ENCODE results near the gene TTYH1. TPM values are rescaled to one million over a fixed set of nuclear protein-coding genes. Genes with fewer than 3 reads are reported as not detected.
A peak's percentile ranks its signal among the peaks of the same experiment; 100 is the strongest.
"Not testable (repeated sequence)": the region's sequence is repeated elsewhere in the genome, so short reads cannot be mapped to it uniquely, and the experiment has no call there.

The TTYH1 gene
- total RNA-seq (ENCODE audit: unreplicated experiment), result 2.9 TPM
- long read RNA-seq, partial matches to known transcripts, result 0 of 2 reads
- long read RNA-seq, other reads (novel, unspliced or antisense), result 0 of 2 reads

GRCh38 chr19:54415208-54415900 is at the start of gene TTYH1:
TTYH1 (plus strand) TSS chr19:54415464; CDS start chr19:54415553, 89 bp downstream.
- TF ChIP-seq CTCF (IDR thresholded peaks at IDR 0.05; ENCODE audit: partially characterized antibody, unreplicated experiment), result peak; percentile 97
- H3K36me3 Mint-ChIP-seq (ENCODE audit: unreplicated experiment), result peaks cover 19% of the 10 kb centered on the region
- peak within 1 kb of the TSS; percentile 68 for H3K4me3 Mint-ChIP-seq (ENCODE audit: unreplicated experiment)
- no peak within 1 kb of the TSS for H3K27ac Mint-ChIP-seq (ENCODE audit: unreplicated experiment)
- H3K27me3 Mint-ChIP-seq (ENCODE audit: unreplicated experiment), result peaks cover 12% of the 10 kb centered on the region
- H3K4me1 Mint-ChIP-seq (ENCODE audit: low read depth, unreplicated experiment), result peaks cover 18% of the 10 kb centered on the region
- peaks cover 17% of the 10 kb centered on the region for H3K9me3 Mint-ChIP-seq (ENCODE audit: unreplicated experiment)
- DNase-seq, result peak; percentile 77

- H3K4me1 Mint-ChIP-seq (ENCODE audit: low read depth, unreplicated experiment); H3K27me3 Mint-ChIP-seq (ENCODE audit: unreplicated experiment); DNase-seq; H3K36me3 Mint-ChIP-seq (ENCODE audit: unreplicated experiment); H3K9me3 Mint-ChIP-seq (ENCODE audit: unreplicated experiment); H3K27ac Mint-ChIP-seq (ENCODE audit: unreplicated experiment); H3K4me3 Mint-ChIP-seq (ENCODE audit: unreplicated experiment): not testable (repeated sequence)
These were observed 49.5 kb upstream of the TTYH1 start for GRCh38 chr19:54365798-54366197.

GRCh38 chr19:54366811-54367210 is 48.5 kb upstream of the TTYH1 start:
- no peak for TF ChIP-seq CTCF (IDR thresholded peaks at IDR 0.05; ENCODE audit: partially characterized antibody, unreplicated experiment)
- Mint-ChIP-seq H3K4me3 (ENCODE audit: unreplicated experiment) (no peak overlapping the region), H3K36me3 (ENCODE audit: unreplicated experiment) (peaks cover 6% of the 10 kb centered on the region), H3K27me3 (ENCODE audit: unreplicated experiment) (no peaks in the 10 kb centered on the region), H3K9me3 (ENCODE audit: unreplicated experiment) (peaks cover 1% of the 10 kb centered on the region), H3K27ac (ENCODE audit: unreplicated experiment) (no peak overlapping the region), H3K4me1 (ENCODE audit: low read depth, unreplicated experiment) (no peaks in the 10 kb centered on the region)
- DNase-seq, result no peak

- TF ChIP-seq CTCF (IDR thresholded peaks at IDR 0.05; ENCODE audit: partially characterized antibody, unreplicated experiment), result no peak
- Mint-ChIP-seq H3K4me3 (ENCODE audit: unreplicated experiment) (no peak overlapping the region), H3K36me3 (ENCODE audit: unreplicated experiment) (peaks cover 6% of the 10 kb centered on the region), H3K27me3 (ENCODE audit: unreplicated experiment) (no peaks in the 10 kb centered on the region), H3K4me1 (ENCODE audit: low read depth, unreplicated experiment) (no peaks in the 10 kb centered on the region), H3K27ac (ENCODE audit: unreplicated experiment) (no peak overlapping the region), H3K9me3 (ENCODE audit: unreplicated experiment) (peaks cover 1% of the 10 kb centered on the region)
- DNase-seq, result no peak
These were observed 46.1 kb upstream of the TTYH1 start for GRCh38 chr19:54369082-54369687.

- not testable (repeated sequence) for DNase-seq; H3K4me3 Mint-ChIP-seq (ENCODE audit: unreplicated experiment); H3K27ac Mint-ChIP-seq (ENCODE audit: unreplicated experiment); H3K36me3 Mint-ChIP-seq (ENCODE audit: unreplicated experiment); H3K27me3 Mint-ChIP-seq (ENCODE audit: unreplicated experiment); H3K9me3 Mint-ChIP-seq (ENCODE audit: unreplicated experiment); H3K4me1 Mint-ChIP-seq (ENCODE audit: low read depth, unreplicated experiment)
These were observed 45.4 kb upstream of the TTYH1 start for GRCh38 chr19:54369688-54370433.

- H3K9me3 Mint-ChIP-seq (ENCODE audit: unreplicated experiment); H3K4me3 Mint-ChIP-seq (ENCODE audit: unreplicated experiment); DNase-seq; H3K27ac Mint-ChIP-seq (ENCODE audit: unreplicated experiment); H3K4me1 Mint-ChIP-seq (ENCODE audit: low read depth, unreplicated experiment); H3K27me3 Mint-ChIP-seq (ENCODE audit: unreplicated experiment); H3K36me3 Mint-ChIP-seq (ENCODE audit: unreplicated experiment): not testable (repeated sequence)
These were observed 44.8 kb upstream of the TTYH1 start for GRCh38 chr19:54370434-54370796.

- not testable (repeated sequence) for H3K4me3 Mint-ChIP-seq (ENCODE audit: unreplicated experiment); DNase-seq; H3K36me3 Mint-ChIP-seq (ENCODE audit: unreplicated experiment); H3K27ac Mint-ChIP-seq (ENCODE audit: unreplicated experiment); H3K4me1 Mint-ChIP-seq (ENCODE audit: low read depth, unreplicated experiment); H3K9me3 Mint-ChIP-seq (ENCODE audit: unreplicated experiment); H3K27me3 Mint-ChIP-seq (ENCODE audit: unreplicated experiment)
These were observed 43.8 kb upstream of the TTYH1 start for GRCh38 chr19:54371453-54371852.

Data from glutamatergic neuron (in vitro differentiated cells).